Activated effector memory CD4-positive, alpha-beta T cell treated with Interleukin-2 at 50 U/mL for 16 hours (primary cell): Measurements from ENCODE around the gene TMEM161B.
"Not testable (repeated sequence)": the region's sequence is repeated elsewhere in the genome, so short reads cannot be mapped to it uniquely, and the experiment has no call there.

Experiments
- DNase-seq: peaks from one replicate; pipeline ENCODE4 v3.0.0-alpha.2; 2020

Gene TMEM161B

DNA sequence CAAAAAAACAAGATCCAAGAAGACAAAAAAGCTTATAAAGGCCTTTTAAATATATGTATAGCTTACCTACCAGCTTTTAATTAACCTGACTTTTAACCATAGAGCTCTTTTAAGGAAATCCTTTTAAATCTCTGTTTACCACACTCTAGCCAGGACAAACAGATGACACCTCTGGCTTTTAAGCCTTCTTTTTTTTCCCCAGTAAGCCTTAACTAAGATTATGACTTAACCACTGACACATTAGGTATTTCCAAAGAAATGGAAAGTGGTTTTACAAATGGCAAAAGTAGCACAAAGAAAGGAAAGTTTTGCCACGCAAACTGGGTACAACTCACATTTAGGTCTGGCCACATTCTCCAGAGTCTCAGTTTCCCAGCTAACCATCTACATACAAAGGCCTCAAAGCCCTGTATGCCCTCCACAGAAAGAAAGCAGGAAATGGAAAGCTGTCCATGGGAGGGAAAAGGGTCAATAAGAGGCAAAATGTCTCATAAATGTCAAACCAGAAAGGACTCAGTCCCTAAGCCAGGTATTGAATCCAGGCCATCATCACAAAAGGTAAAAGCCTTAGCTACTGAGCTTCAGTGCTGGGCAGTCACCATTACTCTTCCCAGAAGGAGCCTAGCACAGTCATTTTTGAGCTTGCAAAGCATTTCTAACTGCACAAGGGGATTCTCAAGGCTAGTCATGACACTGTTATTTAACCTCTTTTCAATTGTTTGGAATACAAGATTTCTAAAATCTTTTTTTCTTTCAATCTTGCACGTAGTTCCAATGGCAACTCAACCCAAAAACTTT lies 19.7 kb downstream of the TMEM161B start:
- DNase-seq = no peak

DNA sequence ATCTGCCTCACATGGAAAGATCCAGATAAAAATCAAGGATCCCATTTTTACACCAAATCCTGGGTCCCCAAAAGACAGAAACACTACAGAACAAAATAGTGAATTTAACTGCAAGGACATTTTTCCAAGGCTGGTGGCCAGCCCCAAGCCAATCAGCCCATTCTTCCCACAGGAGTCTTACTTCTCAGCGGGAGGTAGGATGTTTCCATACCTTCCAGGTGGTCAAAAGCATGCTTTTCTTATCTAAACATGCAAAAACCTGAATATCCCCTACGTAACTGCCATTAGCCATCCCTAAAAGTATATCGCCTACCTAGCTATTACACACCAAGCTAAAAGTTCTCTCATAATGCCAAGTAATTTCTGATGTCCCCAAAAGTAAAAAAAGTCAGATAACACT lies 20.6 kb downstream of the TMEM161B start:
- DNase-seq = no peak

DNA sequence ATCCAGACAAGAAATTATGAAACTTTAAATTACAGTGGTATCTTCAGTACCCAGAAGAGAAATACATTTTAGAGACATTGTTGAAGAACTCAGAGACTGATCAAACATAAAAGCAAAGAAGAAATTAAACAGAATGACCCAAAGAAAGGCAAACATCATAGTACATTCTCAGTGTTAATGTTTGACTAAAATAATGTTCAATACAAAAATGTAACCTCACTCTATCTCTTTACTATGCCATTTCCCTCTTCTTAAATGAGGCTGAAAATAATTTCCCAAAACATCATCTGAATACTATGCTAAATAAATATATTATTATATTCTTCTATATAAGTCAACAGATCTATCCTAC lies 22.8 kb downstream of the TMEM161B start:
- no peak for DNase-seq

DNA sequence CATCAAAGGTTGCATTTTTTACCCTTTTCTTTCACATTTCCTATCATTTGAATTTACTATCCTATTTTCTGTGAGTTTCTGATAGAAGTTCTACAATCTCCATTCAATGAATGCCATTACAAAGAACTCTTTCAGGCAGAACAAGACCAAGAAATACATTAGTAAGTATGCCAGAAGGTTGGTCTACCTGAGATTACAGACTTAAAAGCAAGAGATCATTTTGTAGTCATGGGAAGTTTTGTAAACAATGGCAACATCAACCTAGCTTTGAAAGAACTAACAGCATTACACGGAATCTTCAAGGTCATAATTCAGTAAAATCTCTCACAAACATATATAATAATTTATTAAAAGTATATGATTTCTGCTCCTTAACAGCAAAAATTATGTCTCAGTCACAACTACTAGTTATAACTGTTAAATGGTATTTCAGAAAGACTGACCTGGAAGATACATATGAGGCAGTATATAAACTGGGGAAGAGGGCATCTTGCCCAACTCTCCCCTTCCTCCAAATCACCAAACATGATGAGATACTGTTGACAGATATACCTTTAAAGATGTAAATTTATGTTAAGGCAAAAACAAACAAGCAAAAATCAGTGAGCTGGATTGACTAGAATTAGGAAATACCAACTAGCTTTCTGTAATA lies 23.3 kb downstream of the TMEM161B start:
- DNase-seq = no peak

DNA sequence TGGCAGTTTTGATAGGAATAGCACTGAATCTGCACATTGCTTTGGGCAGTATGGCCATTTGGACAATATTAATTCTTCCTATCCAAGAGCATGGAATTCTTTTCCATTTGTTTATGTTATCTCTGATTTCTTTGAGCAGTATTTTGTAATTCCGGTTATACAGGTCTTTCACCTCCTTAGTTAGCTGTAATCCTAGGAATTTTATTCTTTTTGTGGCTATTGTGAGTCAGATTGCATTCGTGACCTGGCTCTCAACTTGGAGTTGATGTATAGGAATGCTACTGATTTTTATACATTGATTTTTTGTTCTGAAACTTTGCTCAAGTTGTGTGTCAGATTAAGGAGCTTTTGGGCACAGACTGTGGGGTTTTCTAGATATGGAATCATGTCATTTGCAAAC lies 24.0 kb downstream of the TMEM161B start:
- DNase-seq = no peak

DNA sequence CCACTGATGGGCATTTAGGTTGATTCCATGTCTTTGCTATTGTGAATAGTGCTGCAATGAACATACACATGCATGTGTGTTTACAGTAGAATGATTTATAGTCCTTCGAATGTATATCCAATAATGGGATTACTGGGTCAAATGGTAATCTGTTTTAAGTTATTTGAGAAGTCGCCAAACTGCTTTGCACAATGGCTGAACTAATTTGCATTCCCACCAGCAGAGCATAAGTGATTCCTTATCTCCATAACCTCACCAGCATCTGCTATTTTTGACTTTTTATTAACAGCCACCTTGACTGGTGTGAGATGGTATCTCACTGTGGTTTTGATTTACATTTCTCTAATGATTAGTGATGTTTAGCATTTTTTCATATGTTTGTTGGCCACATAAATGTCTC lies 25.2 kb downstream of the TMEM161B start:
- not testable (repeated sequence) for DNase-seq

- DNase-seq = no peak
Observed at GRCh38 chr5:88238732-88239131, 29.9 kb downstream of the TMEM161B start.

DNA sequence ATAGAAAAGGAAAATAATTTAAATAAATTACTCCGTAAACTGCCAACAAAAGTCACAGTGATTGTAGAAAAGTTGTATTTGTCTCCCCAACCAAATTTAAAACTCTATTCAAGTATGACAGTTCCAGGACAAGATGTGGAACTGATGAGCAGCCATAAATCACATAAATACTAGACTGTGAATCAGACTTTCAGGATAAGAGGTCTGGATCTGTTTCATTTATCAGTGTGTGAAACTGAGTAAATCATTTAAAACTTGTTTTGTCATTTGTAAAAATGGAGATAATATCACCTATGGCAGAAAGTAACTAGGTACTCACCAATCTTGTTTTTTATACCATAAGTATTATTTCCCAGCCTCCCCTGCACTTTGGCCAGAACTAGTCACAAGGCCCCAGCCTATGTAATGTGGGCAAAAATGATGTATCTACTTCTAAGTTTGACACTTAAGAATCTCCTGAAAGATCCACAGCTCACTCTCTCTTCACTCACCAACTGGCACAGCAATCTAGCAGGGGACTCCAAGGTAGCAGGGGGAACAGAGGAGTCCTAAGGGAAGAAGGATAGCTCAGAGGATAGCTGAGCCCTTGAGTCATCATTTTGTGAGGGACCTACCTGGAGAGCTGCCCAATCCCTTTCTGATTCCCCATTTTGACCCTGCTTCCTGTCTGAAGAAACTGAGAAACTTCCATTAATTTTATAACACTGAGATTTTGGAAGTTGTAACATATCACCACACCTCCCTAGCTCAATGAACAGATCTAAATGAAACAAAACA lies 31.6 kb downstream of the TMEM161B start:
- DNase-seq = no peak

DNA sequence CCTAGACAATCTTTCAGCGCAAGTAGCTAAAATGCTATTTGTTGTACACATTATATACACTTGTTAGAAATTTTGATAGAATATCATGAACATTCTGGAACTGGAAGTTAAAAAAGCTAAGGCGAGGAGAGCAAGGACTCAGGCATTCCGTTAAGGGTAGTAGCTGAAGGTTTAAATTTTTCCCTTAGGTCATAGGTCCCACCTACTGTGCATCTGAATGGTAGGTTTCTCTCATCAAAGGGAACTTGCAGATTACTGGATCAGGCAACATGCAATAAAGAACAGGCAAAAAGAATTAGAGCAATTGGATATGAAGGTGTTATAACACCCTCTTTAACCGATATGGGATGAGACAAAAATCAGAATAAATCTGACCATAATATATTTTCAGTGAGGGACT lies 32.8 kb downstream of the TMEM161B start:
- DNase-seq = no peak

GRCh38 chr5:88235346-88235745 lies 33.3 kb downstream of the TMEM161B start:
- no peak for DNase-seq

GRCh38 chr5:88230546-88231066 lies 38.0 kb downstream of the TMEM161B start:
- no peak for DNase-seq

DNA sequence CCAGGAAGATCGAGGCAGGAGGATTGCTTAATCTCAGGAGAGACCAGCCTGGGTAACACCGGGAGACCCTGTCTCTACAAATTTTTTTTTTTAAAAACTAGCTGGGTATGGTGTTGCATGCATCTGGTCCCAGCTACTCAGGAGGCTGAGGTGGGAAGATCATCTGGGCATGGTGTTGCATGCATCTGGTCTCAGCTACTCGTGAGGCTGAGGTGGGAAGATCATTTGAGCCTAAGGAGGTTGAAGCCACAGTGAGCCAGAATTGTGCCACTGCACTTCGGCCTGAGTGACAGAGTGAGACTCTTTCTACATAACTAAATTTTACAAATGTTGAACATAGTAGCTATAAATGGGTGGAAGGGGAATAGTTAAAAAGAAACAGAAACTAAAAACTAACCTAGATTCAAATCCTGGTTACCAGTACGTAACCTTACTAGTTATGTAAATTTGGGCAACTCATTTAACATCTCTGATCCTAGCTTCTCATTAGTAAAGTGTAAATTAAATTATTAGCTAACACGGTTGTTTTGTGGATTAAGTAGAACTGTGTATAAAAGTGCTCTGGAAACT lies 41.7 kb downstream of the TMEM161B start:
- no peak for DNase-seq

DNA sequence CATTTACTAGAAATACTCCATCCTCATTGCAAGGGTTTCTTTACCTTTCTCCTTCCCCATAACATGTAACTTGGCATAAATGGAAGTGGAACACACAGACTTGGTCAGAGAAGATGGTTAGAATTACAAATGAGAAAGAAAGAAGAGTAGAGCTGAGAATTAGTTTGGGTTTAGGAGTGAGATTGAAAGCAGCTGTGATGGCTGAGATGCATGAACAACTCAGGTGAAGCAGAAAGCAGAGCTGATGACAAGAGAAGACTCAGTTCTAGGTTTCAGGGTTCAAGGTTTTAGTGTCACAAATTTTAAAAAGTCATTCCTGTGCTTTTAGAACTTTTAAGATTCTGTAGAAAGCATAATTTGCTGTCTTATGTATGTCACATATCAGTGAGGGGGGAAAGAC lies 54.0 kb downstream of the TMEM161B start:
- no peak for DNase-seq

DNA sequence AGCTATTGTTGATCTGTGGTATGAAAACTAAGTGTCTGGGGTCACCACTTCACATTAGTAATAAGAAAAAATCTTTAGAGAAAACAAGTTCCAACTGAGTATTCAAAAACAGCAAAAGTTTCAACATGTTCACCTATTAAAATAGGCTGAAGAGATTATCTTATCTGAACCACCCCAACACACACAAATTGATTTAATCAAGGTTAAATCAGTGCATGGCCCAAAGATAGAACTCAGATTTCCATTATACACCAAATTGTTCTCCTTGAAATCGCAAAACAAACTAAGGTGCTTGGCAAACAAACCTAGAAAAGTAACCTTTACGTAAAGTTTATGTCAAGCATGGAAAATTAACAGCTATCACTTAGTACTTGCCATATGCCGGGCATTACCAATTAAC lies 61.1 kb downstream of the TMEM161B start:
- no peak for DNase-seq

DNA sequence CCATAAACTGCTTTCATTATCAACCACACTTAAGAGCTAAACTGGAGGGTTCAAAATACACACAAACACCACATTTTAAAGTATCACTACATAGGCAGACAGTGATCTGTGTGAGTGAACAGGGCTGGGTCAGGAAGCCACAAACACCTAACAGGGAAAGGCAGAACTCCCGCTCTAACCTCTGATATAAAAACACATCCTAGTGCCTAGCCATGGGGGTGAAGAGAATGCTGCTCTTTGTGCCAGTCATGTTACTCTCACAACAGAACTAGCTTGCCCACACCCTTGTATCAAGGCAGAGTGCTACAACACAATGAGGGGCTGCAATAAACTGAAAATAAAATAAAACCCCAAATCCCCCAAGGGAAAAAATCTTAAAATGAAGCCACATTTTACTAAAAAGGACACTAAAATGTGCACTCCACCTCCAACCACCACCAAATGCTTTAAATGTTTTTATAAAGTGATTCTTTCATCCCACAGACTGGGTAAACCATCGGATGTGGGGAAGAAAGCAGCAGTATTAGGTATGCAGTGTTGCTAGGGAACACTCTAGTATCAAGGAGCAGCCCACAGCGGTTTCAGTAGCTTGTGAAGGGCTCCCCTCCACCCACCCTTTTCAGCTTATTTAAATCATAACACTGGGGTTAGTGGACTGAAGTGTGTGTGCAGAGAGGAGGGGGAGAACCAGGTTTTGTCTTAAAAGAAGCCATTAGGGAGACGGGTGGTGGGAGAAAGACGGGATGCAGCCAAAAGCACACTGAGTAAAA lies 64.5 kb downstream of the TMEM161B start:
- peak; percentile 16 for DNase-seq

DNA sequence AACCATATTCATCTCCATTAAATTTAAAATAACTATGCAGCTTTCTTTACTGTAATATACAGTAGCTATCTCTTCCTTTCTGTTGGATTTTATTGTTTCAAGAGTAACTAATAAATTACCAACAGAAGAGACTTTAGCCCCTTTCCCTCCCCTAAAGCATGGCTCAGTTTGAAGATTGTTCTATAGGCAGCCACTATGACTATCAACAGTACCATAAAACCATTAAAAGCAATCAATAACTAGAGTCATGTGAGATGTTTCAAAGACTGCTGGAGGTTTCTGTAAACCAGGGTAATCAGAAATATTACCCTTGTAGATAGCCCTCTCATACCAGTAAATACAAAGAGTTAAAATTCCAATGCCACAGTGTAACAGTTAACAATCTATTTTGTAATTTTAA lies 73.0 kb downstream of the TMEM161B start:
- DNase-seq = no peak

DNA sequence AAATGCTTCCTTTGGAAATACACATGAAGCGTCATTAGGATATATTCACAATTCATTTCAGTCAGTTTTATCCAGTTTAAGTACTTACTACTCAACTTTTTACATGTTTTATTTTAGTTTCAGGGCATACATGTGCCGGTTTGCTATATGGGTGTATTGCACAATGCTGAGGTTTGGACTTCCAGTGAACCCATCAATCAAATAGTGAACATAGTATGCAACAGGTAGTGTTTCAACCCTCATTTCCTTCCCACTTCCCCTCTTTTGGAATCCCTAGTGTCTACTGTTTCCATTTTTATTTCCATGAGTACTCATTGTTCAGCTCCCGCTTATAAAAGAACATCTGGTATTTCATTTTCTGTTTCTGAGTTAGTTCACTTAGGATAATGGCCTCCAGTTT lies 74.7 kb downstream of the TMEM161B start:
- no peak for DNase-seq

DNA sequence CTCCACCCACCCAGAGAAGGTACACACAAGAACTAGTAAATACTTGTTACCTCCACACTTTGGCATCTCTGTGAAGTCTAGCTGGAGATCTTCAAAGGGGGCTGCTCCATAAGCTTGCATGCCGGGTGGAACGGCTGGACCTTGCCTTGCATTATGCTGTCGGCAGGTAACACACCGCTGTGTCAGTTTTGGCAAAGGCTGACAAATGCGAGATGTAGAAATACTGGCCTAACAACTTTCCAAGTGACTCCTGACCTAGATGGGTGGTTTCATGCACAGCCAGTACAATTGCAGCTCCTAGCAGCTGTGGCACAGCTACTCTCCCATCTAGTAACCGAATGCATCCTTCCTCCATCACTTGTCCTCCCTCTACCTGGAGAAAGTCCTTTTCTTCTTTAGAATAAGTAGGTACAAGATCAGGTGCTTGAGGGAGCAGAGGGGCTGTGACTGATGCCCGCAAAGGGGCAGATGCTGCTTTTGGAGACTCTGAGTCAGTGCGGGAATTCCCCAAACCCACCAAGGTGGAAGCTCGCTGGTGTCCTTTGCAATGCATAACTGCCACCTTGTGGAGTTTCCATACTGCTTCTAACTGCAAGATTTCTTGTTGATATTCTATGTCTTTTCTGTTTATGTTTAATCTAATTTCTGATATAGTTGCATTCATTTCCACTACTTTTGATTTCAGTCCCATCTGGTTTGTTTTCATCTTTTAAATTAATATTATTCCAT lies 78.4 kb downstream of the TMEM161B start:
- no peak for DNase-seq

GRCh38 chr5:88189484-88189883 lies 79.2 kb downstream of the TMEM161B start:
- DNase-seq = not testable (repeated sequence)

DNA sequence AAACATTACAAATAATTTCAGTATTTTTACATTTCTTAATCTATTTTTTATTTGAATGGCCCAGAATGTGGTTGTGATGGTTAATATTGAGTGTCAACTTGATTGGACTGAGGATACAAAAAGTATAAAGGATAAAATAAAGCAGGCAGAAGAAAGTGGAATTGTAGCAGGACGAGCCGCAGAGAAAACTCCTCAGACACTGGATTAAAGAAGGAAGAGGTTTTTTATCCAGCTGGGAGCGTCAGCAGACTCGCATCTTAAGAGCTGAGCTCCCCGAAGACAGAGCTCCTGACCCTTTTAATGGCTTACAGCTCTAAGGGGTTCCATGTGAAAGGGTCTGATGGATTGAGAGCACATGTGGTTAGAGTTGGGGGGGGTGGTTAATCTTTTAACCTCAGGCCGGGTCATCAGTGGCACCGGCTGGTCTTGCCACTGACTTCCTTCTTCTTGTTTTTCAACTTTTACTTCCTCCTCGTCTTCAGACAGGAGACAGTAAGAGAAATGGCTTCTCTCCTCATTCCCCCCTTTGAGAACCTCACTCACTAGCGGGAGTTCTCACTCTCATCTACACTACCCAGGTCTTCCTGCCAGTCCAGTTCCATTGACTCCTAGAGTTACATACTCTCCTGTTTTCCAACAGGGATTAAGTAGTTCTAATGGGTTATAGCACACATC lies 80.0 kb downstream of the TMEM161B start:
- DNase-seq = no peak

DNA sequence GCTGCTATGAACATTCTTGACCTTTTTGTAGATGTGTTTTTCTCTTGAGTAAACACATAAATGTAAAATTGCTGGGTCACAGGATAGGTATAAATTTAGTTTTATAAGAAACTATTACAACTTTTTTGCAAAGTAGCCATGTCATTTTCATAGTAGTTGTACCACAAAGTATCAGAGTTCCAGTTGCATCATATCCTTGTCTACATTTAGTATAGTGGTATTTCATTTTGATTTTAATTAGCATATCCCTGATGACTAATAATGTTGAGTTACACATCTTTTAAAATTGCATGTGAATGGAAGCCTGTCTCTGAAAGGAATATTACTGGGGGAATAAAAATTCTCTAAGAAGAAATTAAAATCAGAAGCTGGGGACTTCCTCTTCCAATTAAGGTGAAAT lies 85.4 kb downstream of the TMEM161B start:
- DNase-seq = no peak
